K562 (cell line): ENCODE results near the gene SFPQ. TPM values are rescaled to one million over a fixed set of nuclear protein-coding genes. Genes with fewer than 3 reads are reported as not detected.

Experiments used
- ARID2 ChIP-seq: fragments of 450-650 bp; IDR thresholded peaks from 2 replicates; pipeline ENCODE4 v1.6.1; 2017; ENCODE audit warnings: antibody characterized with exemption, mild to moderate bottlenecking
- ATF4 ChIP-seq: fragments of 450-650 bp; formaldehyde crosslinking; IDR thresholded peaks from 2 replicates; pipeline ENCODE4 v1.4.0; 2022; ENCODE audit warnings: mild to moderate bottlenecking, moderate library complexity
- E2F5 ChIP-seq: sonication (generic); formaldehyde crosslinking; IDR thresholded peaks from 2 replicates; pipeline ENCODE4 v1.8.0; 2022; ENCODE audit warnings: mild to moderate bottlenecking, missing genetic modification reagents
- GABPB2 ChIP-seq: fragments of 250-450 bp; sonication (Bioruptor Pico); conservative IDR thresholded peaks from 2 replicates; pipeline ENCODE4 v1.5.1; 2021; ENCODE audit warnings: mild to moderate bottlenecking
- GMEB1 ChIP-seq: fragments of 250-450 bp; sonication (Bioruptor Pico); IDR thresholded peaks from 2 replicates; pipeline ENCODE4 v1.4.0; 2020; ENCODE audit warnings: mild to moderate bottlenecking
- HDAC3 ChIP-seq: fragments of 450-650 bp; IDR thresholded peaks from 2 replicates; pipeline ENCODE4 v1.6.1; 2018; ENCODE audit warnings: borderline replicate concordance, mild to moderate bottlenecking, moderate library complexity; ENCODE audit not compliant: partially characterized antibody
- MCM2 ChIP-seq: fragments of 450-650 bp; IDR thresholded peaks from 2 replicates; pipeline ENCODE4 v1.6.1; 2017; ENCODE audit warnings: low read depth, mild to moderate bottlenecking
- NFIX ChIP-seq: fragments of 250-450 bp; sonication (Bioruptor Pico); IDR thresholded peaks from 2 replicates; pipeline ENCODE4 v1.4.0; 2020; ENCODE audit warnings: low read depth, mild to moderate bottlenecking, moderate library complexity
- NFRKB ChIP-seq: fragments of 450-650 bp; IDR thresholded peaks from 2 replicates; pipeline ENCODE4 v1.6.1; 2016; ENCODE audit warnings: low read depth
- PBX2 ChIP-seq, 2 experiments: IDR thresholded peaks in 1 of 2; conservative IDR thresholded peaks in 1 of 2; 2 replicates each; pipeline ENCODE4 v1.6.1; 2016; ENCODE audit warnings: low read depth in 2 of 2, mild to moderate bottlenecking in 1 of 2, missing compliant biosample characterization in 1 of 2, missing genetic modification characterization in 1 of 2, moderate library complexity in 1 of 2
- PML ChIP-seq: IDR thresholded peaks from 2 replicates; pipeline ENCODE4 v1.6.1; 2012; ENCODE audit warnings: low read length, inconsistent platforms
- RBM25 ChIP-seq: fragments of 200-400 bp; formaldehyde crosslinking; IDR thresholded peaks from 2 replicates; pipeline ENCODE4 v1.6.1; 2018; ENCODE audit warnings: low read length, low read depth, moderate library complexity; ENCODE audit not compliant: severe bottlenecking
- TARDBP ChIP-seq: fragments of 450-650 bp; IDR thresholded peaks from 2 replicates; pipeline ENCODE4 v1.6.1; 2016
- THRAP3 ChIP-seq: fragments of 450-650 bp; IDR thresholded peaks from 2 replicates; pipeline ENCODE4 v1.6.1; 2016; ENCODE audit warnings: mild to moderate bottlenecking, inconsistent platforms, borderline replicate concordance
- YY1 ChIP-seq, 3 experiments: IDR thresholded peaks; 2 replicates each; pipeline ENCODE4 v1.6.1; 2011; ENCODE audit warnings: low read length in 2 of 3, mild to moderate bottlenecking in 2 of 3, moderate library complexity in 2 of 3, borderline replicate concordance in 1 of 3, control low read depth in 1 of 3, low read depth in 1 of 3; ENCODE audit not compliant: insufficient read depth in 3 of 3, insufficient replicate concordance in 2 of 3, control insufficient read depth in 1 of 3, insufficient read length in 1 of 3; ENCODE audit errors: extremely low read depth in 1 of 3
- ZNF174 ChIP-seq: fragments of 250-450 bp; sonication (Bioruptor Pico); IDR thresholded peaks from 2 replicates; pipeline ENCODE4 v1.4.0; 2020; ENCODE audit warnings: mild to moderate bottlenecking
- ZNF280A ChIP-seq: fragments of 450-650 bp; IDR thresholded peaks from 2 replicates; pipeline ENCODE4 v1.6.1; 2018; ENCODE audit warnings: mild to moderate bottlenecking, low read depth; ENCODE audit not compliant: partially characterized antibody
- ZNF583 ChIP-seq: fragments of 250-450 bp; sonication (Bioruptor Pico); IDR thresholded peaks from 2 replicates; pipeline ENCODE4 v1.4.0; 2020
- polyA plus RNA-seq, 8 experiments: library from polyadenylated mRNA; depleted of rRNA in 4 of 8; stranded (reverse) in 5 of 8; unstranded in 3 of 8; fragments of >200 nt; fragmentation: Nextera tagmentation in 2 of 8; fragmentation: Illumina TruSeq in 1 of 8; extraction: Ambion mirVana in 2 of 8; extraction: Trizol in 1 of 8; gene quantifications; 2 replicates each; pipeline versions ENCODE4 v1.2.1 to v1.2.3, GENCODE V29; 2011 to 2014; ENCODE audit warnings: inconsistent platforms in 1 of 8, missing spikeins in 1 of 8
- total RNA-seq, 7 experiments: library from RNA; depleted of rRNA in 6 of 7; stranded (reverse); fragments of >200 nt in 6 of 7; fragmentation: Illumina TruSeq in 2 of 7; extraction: Trizol in 2 of 7; gene quantifications; 2 replicates each; pipeline versions ENCODE4 v1.2.1 to v1.2.3, GENCODE V29; 2011 to 2021; ENCODE audit warnings: low replicate concordance in 1 of 7

SFPQ gene
- total and polyA plus RNA-seq, 9 of the 15 experiments (the other 6 are each of a cell fraction or from before 2014, with no cell fraction given) = 69.7 to 562 (median 399) TPM

- TF ChIP-seq PBX2 (CRISPR knock-in tag; IDR thresholded peaks at IDR 0.05; ENCODE audit: low read depth) (no peak), PBX2 (tag; conservative IDR thresholded peaks at IDR 0.05; ENCODE audit: low read depth) (no peak), YY1 (IDR thresholded peaks at IDR 0.05; ENCODE audit: borderline replicate concordance in 1 of 3, control insufficient read depth in 1 of 3, extremely low read depth in 1 of 3, insufficient read depth in 3 of 3, insufficient read length in 1 of 3, insufficient replicate concordance in 2 of 3, low read depth in 1 of 3, low read length in 2 of 3) (peak; percentile 96 to 99 (median 99)), MCM2 (no peak), GABPB2 (CRISPR knock-in tag) (no peak), RBM25 (peak; percentile 13), NFRKB (no peak), THRAP3 (no peak), ARID2 (no peak), TARDBP (0 out of 2 replicates have a peak, but pooled peaks have one; percentile 27), PML (0 out of 2 replicates have a peak, but pooled peaks have one; percentile 28), NFIX (no peak), ZNF174 (CRISPR knock-in tag) (no peak), ZNF280A (no peak), GMEB1 (CRISPR knock-in tag) (peak; percentile 53; the same call in 1 of the 2 replicates), E2F5 (no peak; the same call in 1 of the 2 replicates), ZNF583 (0 out of 2 replicates have a peak, but pooled peaks have one; percentile 14), HDAC3 (no peak), ATF4 (CRISPR knock-in tag) (no peak)
- TF ChIP-seq, all 486 proteins: peak for 102
These were observed 691 bp downstream of the SFPQ start (continued) for GRCh38 chr1:35192056-35192852.
